Measurements from ENCODE around the gene TRIM47.

Gene TRIM47

DNA sequence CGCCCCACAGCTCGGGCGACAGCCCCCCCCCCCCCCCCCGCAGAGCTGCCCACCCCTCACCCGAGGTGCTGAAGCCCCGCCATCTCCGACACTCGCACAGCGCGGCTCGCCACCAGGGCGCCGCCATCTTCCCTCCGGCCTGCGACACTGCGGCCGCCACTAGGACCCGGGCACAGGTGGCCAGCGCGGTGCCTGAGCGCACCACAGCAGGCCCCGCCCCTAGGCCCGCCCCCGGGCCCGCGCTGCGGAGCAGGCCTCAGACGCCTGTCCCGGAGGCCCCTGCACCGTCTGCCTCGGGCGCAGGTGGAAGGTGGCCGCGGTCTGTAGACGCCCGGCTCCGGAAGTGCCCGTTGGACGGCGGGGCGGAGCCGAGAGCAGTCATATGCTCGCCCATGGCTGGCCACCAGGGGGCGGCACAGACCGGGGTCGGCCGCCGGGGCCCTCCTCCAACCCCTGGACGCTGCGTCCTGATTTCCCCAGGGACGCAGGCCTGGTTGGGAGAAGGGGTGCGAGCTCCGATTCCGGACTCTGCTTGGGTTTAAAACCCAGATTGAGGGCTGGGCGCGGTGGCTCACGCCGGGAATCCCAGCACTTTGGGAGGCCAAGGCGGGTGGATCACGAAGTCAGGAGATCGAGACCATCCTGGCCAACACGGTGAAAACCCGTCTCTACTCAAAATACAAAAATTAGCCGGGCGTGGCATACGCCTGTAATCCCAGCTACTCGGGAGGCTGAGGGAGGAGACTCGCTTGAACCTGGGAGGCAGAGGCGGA lies 26.6 kb upstream of the TRIM47 start, which contains the start of gene MRPL38:
TSS of gene MRPL38 (minus strand) at position 136 of the 773 bp plus-strand sequence. CDS start at position 127, 9 bp downstream.
- peak; percentile 96 for TF ChIP-seq RAD21 (IDR thresholded peaks at IDR 0.05; ENCODE audit: low read depth)
- TF ChIP-seq YY1 (IDR thresholded peaks at IDR 0.05; ENCODE audit: low read depth) = peak; percentile 97
- TF ChIP-seq, protein P1, sequence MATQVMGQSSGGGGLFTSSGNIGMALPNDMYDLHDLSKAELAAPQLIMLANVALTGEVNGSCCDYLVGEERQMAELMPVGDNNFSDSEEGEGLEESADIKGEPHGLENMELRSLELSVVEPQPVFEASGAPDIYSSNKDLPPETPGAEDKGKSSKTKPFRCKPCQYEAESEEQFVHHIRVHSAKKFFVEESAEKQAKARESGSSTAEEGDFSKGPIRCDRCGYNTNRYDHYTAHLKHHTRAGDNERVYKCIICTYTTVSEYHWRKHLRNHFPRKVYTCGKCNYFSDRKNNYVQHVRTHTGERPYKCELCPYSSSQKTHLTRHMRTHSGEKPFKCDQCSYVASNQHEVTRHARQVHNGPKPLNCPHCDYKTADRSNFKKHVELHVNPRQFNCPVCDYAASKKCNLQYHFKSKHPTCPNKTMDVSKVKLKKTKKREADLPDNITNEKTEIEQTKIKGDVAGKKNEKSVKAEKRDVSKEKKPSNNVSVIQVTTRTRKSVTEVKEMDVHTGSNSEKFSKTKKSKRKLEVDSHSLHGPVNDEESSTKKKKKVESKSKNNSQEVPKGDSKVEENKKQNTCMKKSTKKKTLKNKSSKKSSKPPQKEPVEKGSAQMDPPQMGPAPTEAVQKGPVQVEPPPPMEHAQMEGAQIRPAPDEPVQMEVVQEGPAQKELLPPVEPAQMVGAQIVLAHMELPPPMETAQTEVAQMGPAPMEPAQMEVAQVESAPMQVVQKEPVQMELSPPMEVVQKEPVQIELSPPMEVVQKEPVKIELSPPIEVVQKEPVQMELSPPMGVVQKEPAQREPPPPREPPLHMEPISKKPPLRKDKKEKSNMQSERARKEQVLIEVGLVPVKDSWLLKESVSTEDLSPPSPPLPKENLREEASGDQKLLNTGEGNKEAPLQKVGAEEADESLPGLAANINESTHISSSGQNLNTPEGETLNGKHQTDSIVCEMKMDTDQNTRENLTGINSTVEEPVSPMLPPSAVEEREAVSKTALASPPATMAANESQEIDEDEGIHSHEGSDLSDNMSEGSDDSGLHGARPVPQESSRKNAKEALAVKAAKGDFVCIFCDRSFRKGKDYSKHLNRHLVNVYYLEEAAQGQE (IDR thresholded peaks at IDR 0.05; ENCODE audit: low read depth) = no peak
- TF ChIP-seq NFIC (IDR thresholded peaks at IDR 0.05) = peak; percentile 56
- TF ChIP-seq TEAD4 (IDR thresholded peaks at IDR 0.05) = no peak; the same call in 1 of the 2 replicates
- TF ChIP-seq, protein P2, sequence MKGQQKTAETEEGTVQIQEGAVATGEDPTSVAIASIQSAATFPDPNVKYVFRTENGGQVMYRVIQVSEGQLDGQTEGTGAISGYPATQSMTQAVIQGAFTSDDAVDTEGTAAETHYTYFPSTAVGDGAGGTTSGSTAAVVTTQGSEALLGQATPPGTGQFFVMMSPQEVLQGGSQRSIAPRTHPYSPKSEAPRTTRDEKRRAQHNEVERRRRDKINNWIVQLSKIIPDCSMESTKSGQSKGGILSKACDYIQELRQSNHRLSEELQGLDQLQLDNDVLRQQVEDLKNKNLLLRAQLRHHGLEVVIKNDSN (IDR thresholded peaks at IDR 0.05) = peak; percentile 62
- 0 out of 2 replicates have a peak, but pooled peaks have one; percentile 30 for TF ChIP-seq CEBPB (IDR thresholded peaks at IDR 0.05)
- peak; percentile 49; the same call in 1 of the 2 replicates for TF ChIP-seq EP300 (IDR thresholded peaks at IDR 0.05; ENCODE audit: borderline replicate concordance)
- TF ChIP-seq ZBTB7A (IDR thresholded peaks at IDR 0.05; ENCODE audit: low read depth) = peak; percentile 83; the same call in 1 of the 2 replicates
- TF ChIP-seq, protein P3, sequence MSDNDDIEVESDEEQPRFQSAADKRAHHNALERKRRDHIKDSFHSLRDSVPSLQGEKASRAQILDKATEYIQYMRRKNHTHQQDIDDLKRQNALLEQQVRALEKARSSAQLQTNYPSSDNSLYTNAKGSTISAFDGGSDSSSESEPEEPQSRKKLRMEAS (IDR thresholded peaks at IDR 0.05) = peak; percentile 94
- TF ChIP-seq FOXM1 (IDR thresholded peaks at IDR 0.05; ENCODE audit: borderline replicate concordance, low read depth) = peak; percentile 35
- peak; percentile 85 for TF ChIP-seq TCF12 (IDR thresholded peaks at IDR 0.05; ENCODE audit: low read depth)
- peak; percentile 97 for TF ChIP-seq TAF1 (IDR thresholded peaks at IDR 0.05; ENCODE audit: low read depth)
- TF ChIP-seq EGR1 (IDR thresholded peaks at IDR 0.05) = peak; percentile 42
- TF ChIP-seq CREB1 (IDR thresholded peaks at IDR 0.05; ENCODE audit: low read depth) = peak; percentile 13; the same call in 1 of the 2 replicates

DNA sequence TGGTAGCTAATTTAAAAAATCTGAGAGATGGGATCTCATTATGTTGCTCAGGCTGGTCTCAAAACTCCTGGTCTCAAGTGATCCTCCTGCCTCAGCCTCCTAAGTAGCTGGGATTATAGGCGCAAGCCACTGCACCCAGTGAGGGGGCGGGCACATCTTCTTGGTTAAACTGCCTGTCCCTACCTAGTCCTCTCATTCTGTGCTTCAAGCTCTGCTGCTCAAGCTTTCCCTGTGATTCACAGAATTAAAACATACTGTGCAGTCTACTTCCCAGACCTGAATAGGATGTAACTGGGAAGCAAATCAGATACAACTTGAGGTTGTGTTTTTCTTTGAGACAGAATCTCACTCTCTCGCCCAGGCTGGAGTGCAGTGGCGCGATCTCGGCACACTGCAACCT lies 24.0 kb upstream of the TRIM47 start:
- TF ChIP-seq YY1 (IDR thresholded peaks at IDR 0.05; ENCODE audit: low read depth) (no peak), FOXM1 (IDR thresholded peaks at IDR 0.05; ENCODE audit: borderline replicate concordance, low read depth) (no peak), ZBTB7A (IDR thresholded peaks at IDR 0.05; ENCODE audit: low read depth) (no peak), TAF1 (IDR thresholded peaks at IDR 0.05; ENCODE audit: low read depth) (no peak), CREB1 (IDR thresholded peaks at IDR 0.05; ENCODE audit: low read depth) (no peak), EGR1 (IDR thresholded peaks at IDR 0.05) (no peak), RAD21 (IDR thresholded peaks at IDR 0.05; ENCODE audit: low read depth) (no peak), CEBPB (IDR thresholded peaks at IDR 0.05) (no peak), TEAD4 (IDR thresholded peaks at IDR 0.05) (no peak), EP300 (IDR thresholded peaks at IDR 0.05; ENCODE audit: borderline replicate concordance) (no peak), NFIC (IDR thresholded peaks at IDR 0.05) (no peak), TCF12 (IDR thresholded peaks at IDR 0.05; ENCODE audit: low read depth) (no peak)
- TF ChIP-seq, protein P2 (IDR thresholded peaks at IDR 0.05) = no peak
- TF ChIP-seq, protein P3 (IDR thresholded peaks at IDR 0.05) = no peak
- TF ChIP-seq, protein P1 (IDR thresholded peaks at IDR 0.05; ENCODE audit: low read depth) = no peak

DNA sequence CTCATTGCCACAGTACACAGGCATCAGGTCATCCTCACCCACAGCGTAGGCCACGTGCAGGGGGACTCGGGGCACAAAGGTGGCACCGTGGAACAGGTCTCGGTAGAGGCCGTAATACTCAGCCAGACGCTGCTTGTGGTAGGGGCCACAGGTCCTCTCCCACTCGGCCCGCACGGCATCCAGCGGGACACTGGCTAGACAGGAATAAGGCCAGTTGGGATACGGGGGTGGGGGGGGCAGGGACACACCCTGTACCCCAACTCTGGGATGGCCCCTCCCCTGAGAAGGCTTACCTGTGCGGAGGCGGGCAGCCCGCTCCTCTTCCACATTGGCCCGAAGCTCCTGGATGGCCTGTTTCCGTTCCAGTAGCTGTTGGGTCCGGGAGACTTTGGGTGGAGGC lies 23.3 kb upstream of the TRIM47 start:
- TF ChIP-seq, protein P3 (IDR thresholded peaks at IDR 0.05) = no peak
- no peak for TF ChIP-seq EGR1 (IDR thresholded peaks at IDR 0.05)
- TF ChIP-seq, protein P1 (IDR thresholded peaks at IDR 0.05; ENCODE audit: low read depth) = no peak
- no peak for TF ChIP-seq TAF1 (IDR thresholded peaks at IDR 0.05; ENCODE audit: low read depth)
- no peak for TF ChIP-seq YY1 (IDR thresholded peaks at IDR 0.05; ENCODE audit: low read depth)
- TF ChIP-seq TCF12 (IDR thresholded peaks at IDR 0.05; ENCODE audit: low read depth) = no peak
- no peak for TF ChIP-seq TEAD4 (IDR thresholded peaks at IDR 0.05)
- TF ChIP-seq ZBTB7A (IDR thresholded peaks at IDR 0.05; ENCODE audit: low read depth) = no peak
- TF ChIP-seq, protein P2 (IDR thresholded peaks at IDR 0.05) = no peak
- no peak for TF ChIP-seq FOXM1 (IDR thresholded peaks at IDR 0.05; ENCODE audit: borderline replicate concordance, low read depth)
- TF ChIP-seq NFIC (IDR thresholded peaks at IDR 0.05) = no peak
- no peak for TF ChIP-seq CREB1 (IDR thresholded peaks at IDR 0.05; ENCODE audit: low read depth)
- no peak for TF ChIP-seq EP300 (IDR thresholded peaks at IDR 0.05; ENCODE audit: borderline replicate concordance)

All from Ishikawa (cell line).